Measurements from ENCODE around the gene CBR1. TPM values are rescaled to one million over a fixed set of nuclear protein-coding genes. Genes with fewer than 3 reads are reported as not detected.

The CBR1 gene
- total RNA-seq, 1 donor from 2014 or later: 111 TPM

DNA sequence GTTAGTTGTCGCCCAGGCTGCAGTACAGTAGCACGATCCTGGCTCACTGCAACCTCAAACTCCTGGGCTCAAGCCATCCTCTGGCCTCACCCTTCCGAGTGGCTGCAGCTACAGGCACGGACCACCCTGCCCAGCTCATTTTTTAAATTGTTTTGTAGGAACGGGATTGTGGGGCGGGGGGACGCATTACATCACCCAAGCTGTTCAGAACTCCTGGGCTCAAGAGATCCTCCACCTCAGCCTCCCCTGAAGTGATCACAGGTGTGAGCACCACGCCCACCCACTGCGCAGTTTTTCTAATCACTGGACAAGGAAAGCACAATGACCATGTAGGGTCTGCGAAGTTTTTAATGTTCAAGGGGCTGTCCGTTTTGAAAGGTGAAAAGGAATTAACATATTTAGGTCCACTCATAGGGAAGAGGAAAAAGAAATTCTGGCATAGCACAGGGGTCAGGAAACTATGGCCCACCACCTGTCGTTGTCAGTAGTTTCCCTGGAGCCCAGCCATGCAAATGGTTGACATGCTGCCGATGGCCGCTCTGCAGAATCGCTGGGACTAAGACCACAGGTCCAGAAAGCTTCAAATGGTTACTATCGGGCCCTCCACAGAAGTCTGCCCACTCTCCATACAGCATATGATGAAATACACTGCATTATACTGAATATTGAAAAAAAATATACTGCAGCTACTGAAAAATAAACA lies 35.5 kb upstream of the CBR1 start:
- FAIRE-seq: no peak
- TF ChIP-seq, protein P1, sequence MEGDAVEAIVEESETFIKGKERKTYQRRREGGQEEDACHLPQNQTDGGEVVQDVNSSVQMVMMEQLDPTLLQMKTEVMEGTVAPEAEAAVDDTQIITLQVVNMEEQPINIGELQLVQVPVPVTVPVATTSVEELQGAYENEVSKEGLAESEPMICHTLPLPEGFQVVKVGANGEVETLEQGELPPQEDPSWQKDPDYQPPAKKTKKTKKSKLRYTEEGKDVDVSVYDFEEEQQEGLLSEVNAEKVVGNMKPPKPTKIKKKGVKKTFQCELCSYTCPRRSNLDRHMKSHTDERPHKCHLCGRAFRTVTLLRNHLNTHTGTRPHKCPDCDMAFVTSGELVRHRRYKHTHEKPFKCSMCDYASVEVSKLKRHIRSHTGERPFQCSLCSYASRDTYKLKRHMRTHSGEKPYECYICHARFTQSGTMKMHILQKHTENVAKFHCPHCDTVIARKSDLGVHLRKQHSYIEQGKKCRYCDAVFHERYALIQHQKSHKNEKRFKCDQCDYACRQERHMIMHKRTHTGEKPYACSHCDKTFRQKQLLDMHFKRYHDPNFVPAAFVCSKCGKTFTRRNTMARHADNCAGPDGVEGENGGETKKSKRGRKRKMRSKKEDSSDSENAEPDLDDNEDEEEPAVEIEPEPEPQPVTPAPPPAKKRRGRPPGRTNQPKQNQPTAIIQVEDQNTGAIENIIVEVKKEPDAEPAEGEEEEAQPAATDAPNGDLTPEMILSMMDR (IDR thresholded peaks at IDR 0.05; ENCODE audit: insufficient read depth, low read length, severe bottlenecking): no peak
- DNase-seq (ENCODE audit: low read depth): no peak
- H3K4me3 ChIP-seq (ENCODE audit: low read depth, low read length): no peak overlapping the region
- no peaks in the 10 kb centered on the region for H3K27me3 ChIP-seq (ENCODE audit: control insufficient read depth, insufficient read depth, low read length)
- peaks cover 3% of the 10 kb centered on the region for H3K36me3 ChIP-seq (ENCODE audit: control insufficient read depth, insufficient read depth, low read length)

DNA sequence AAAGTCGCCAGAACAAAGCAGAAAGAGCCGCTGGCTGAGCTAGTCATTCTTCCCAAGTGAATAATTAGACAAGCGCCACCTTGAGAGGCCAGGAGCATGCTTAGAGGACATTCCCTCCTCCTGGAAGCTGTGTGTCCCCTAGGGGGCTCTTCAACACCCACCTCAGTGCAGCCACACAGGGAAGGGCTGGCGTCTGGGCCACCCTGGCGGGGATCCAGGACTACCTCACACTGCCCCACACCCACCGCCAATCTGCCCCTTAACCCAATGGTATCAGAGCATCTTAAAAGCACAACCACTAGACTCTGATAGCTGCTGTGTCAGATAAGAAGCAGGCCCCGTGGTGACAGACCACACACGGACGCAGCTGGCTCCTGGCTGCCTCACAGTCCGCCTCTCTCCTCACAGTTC lies 34.4 kb upstream of the CBR1 start:
- FAIRE-seq: no peak
- peaks cover 3% of the 10 kb centered on the region for H3K36me3 ChIP-seq (ENCODE audit: control insufficient read depth, insufficient read depth, low read length)
- no peaks in the 10 kb centered on the region for H3K27me3 ChIP-seq (ENCODE audit: control insufficient read depth, insufficient read depth, low read length)
- TF ChIP-seq, protein P1 (IDR thresholded peaks at IDR 0.05; ENCODE audit: insufficient read depth, low read length, severe bottlenecking): no peak
- DNase-seq (ENCODE audit: low read depth): no peak
- no peak overlapping the region for H3K4me3 ChIP-seq (ENCODE audit: low read depth, low read length)

DNA sequence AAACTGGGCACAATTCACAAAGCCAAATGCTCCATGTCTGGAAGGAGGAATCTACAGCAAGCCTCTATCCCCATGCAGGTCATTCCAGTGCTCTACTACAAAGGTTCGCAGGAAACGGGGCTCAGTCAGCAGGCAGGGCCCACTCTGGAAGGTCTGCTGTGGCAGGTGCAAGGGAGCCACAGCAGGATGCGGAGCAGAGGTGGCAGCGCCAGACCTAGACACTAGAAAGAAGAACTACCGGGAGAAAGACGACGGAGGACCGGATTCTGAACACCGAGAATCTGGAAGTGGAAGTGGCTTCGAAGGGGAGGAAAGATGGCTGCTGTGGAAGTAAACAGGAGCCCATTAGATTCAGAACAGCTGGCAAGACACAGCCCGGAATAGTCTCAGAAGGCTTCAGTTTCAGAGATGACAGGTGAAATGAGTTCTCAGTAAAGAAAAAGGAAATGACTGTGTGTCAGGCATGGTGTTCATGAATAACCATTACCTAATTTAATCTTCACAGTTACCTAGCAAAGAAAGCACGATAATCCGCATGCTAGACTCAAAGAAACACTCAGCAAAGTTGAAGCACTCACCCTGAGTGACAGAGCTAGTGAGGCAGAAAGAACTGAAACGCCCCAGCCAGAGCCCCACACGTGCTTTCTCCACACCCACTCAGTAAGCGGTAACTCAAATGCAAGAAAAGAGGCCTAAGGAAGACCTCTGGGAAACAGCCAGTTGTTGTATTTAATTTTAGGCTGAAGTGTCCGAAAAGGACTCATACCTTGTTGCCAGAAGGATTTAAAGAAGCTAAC lies 30.9 kb upstream of the CBR1 start:
- no peaks in the 10 kb centered on the region for H3K27me3 ChIP-seq (ENCODE audit: control insufficient read depth, insufficient read depth, low read length)
- FAIRE-seq: no peak
- no peak overlapping the region for H3K4me3 ChIP-seq (ENCODE audit: low read depth, low read length)
- H3K36me3 ChIP-seq (ENCODE audit: control insufficient read depth, insufficient read depth, low read length): peaks cover 4% of the 10 kb centered on the region
- no peak for DNase-seq (ENCODE audit: low read depth)
- TF ChIP-seq, protein P1 (IDR thresholded peaks at IDR 0.05; ENCODE audit: insufficient read depth, low read length, severe bottlenecking): no peak

DNA sequence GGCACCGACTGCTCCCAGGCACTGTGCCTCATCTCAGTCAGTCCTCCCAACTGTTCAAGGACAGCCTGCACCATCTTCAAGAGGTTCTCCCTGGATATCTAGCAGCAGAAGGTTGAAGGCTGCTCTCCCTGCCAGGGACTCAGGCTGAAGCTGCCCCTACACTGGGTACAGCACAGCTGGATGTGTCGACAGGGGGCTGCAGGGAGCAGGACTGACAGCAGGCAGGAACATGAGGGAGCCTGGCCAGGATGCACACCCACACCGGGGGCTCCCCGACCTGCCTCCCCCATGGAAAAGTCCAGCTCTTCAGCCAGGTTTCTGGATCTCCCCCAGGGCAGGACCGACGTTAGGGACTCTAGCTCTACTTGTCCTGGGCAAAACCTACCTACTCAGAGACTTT lies 30.0 kb upstream of the CBR1 start:
- peaks cover 10% of the 10 kb centered on the region for H3K36me3 ChIP-seq (ENCODE audit: control insufficient read depth, insufficient read depth, low read length)

GRCh38 chr21:36040389-36040788 lies 29.4 kb upstream of the CBR1 start:
- Histone ChIP-seq H3K36me3 (ENCODE audit: control insufficient read depth, insufficient read depth, low read length) (peaks cover 15% of the 10 kb centered on the region), H3K4me3 (ENCODE audit: low read depth, low read length) (no peak overlapping the region), H3K27me3 (ENCODE audit: control insufficient read depth, insufficient read depth, low read length) (no peaks in the 10 kb centered on the region)
- FAIRE-seq: no peak
- no peak for DNase-seq (ENCODE audit: low read depth)
- TF ChIP-seq, protein P1 (IDR thresholded peaks at IDR 0.05; ENCODE audit: insufficient read depth, low read length, severe bottlenecking): no peak

More for the DNA sequence above, 30.0 kb upstream of the CBR1 start:
- no peak for DNase-seq (ENCODE audit: low read depth)
- Histone ChIP-seq H3K4me3 (ENCODE audit: low read depth, low read length) (no peak overlapping the region), H3K27me3 (ENCODE audit: control insufficient read depth, insufficient read depth, low read length) (no peaks in the 10 kb centered on the region)
- FAIRE-seq: no peak
- TF ChIP-seq, protein P1 (IDR thresholded peaks at IDR 0.05; ENCODE audit: insufficient read depth, low read length, severe bottlenecking): no peak

Data from bronchial epithelial cell (primary cell).